PC-3 (cell line): ENCODE results near the gene SLC26A11. TPM values are rescaled to one million over a fixed set of nuclear protein-coding genes. Genes with fewer than 3 reads are reported as not detected.

Experiments
- ATAC-seq: fragments of 200-7000 bp; cut with Tn5 transposase; 2 replicates; pipeline ENCODE4 v1.9.1; 2020; ENCODE audit warnings: mild to moderate bottlenecking, moderate library complexity
- BruUV-seq: library from RNA; stranded (reverse); fragments of 400-500 nt; replicated peaks from 2 replicates; lab custom pipeline; 2021; lab: Mats Ljungman, UMichigan
- CTCF ChIA-PET: fragments of 300-600 bp; sonication (Branson Sonifier 250); formaldehyde crosslinking; loops from one replicate; lab custom pipeline; 2022; ENCODE audit warnings: antibody characterized with exemption; lab: Charles Lee
- POLR2A ChIA-PET: fragments of 300-600 bp; sonication (Branson Sonifier 250); formaldehyde crosslinking; loops from one replicate; lab custom pipeline; 2022; ENCODE audit warnings: antibody characterized with exemption; ENCODE audit not compliant: unreplicated experiment; lab: Charles Lee
- DNase-seq: peaks from one replicate; pipeline ENCODE4 v3.0.0-alpha.2; 2015
- H2AFZ ChIP-seq: fragments of 300-600 bp; sonication (generic); 2 replicates; pipeline ENCODE4 v1.6.0; 2016; ENCODE audit warnings: antibody characterized with exemption, low read length
- H3F3A ChIP-seq: fragments of 300-600 bp; sonication (generic); one replicate; pipeline ENCODE4 v1.6.0; 2017; ENCODE audit warnings: antibody characterized with exemption, low read length, control low read depth, mild to moderate bottlenecking; ENCODE audit not compliant: unreplicated experiment
- H3K27ac ChIP-seq: fragments of 300-600 bp; sonication (generic); 2 replicates; pipeline ENCODE4 v1.5.1; 2016; ENCODE audit warnings: mild to moderate bottlenecking, low read length
- H3K27me3 ChIP-seq: fragments of 300-600 bp; sonication (generic); 2 replicates; pipeline ENCODE4 v1.6.1; 2016; ENCODE audit warnings: low read length, mixed read lengths
- H3K36me3 ChIP-seq: fragments of 300-600 bp; sonication (generic); 2 replicates; pipeline ENCODE4 v1.6.1; 2016; ENCODE audit warnings: low read depth, mixed run types, low read length, mixed read lengths
- H3K4me1 ChIP-seq: fragments of 300-600 bp; sonication (generic); 2 replicates; pipeline ENCODE4 v1.5.1; 2016; ENCODE audit warnings: low read length; ENCODE audit not compliant: insufficient read depth
- H3K4me2 ChIP-seq: fragments of 300-600 bp; sonication (generic); 2 replicates; pipeline ENCODE4 v1.6.0; 2016; ENCODE audit warnings: low read length
- H3K4me3 ChIP-seq: fragments of 300-600 bp; sonication (generic); 2 replicates; pipeline ENCODE4 v1.5.1; 2016; ENCODE audit warnings: mild to moderate bottlenecking, low read length, mixed read lengths
- H3K79me2 ChIP-seq: fragments of 300-600 bp; sonication (generic); 2 replicates; pipeline ENCODE4 v1.6.1; 2017; ENCODE audit warnings: low read length, mixed read lengths
- H3K9ac ChIP-seq: fragments of 300-600 bp; sonication (generic); 2 replicates; pipeline ENCODE4 v1.6.0; 2016; ENCODE audit warnings: mild to moderate bottlenecking, low read length
- H3K9me2 ChIP-seq: fragments of 300-600 bp; sonication (generic); replicated peaks from 2 replicates; pipeline ENCODE4 v1.6.1; 2016; ENCODE audit warnings: mixed run types, low read length, mixed read lengths
- H3K9me3 ChIP-seq: fragments of 300-600 bp; sonication (generic); 2 replicates; pipeline ENCODE4 v1.6.1; 2016; ENCODE audit warnings: low read length, mixed read lengths
- H4K20me1 ChIP-seq: fragments of 300-600 bp; sonication (generic); 2 replicates; pipeline ENCODE4 v1.6.1; 2016; ENCODE audit warnings: low read length, mixed read lengths
- CTCF ChIP-seq: fragments of 300-600 bp; sonication (generic); conservative IDR thresholded peaks from 2 replicates; pipeline ENCODE4 v1.5.1; 2017; ENCODE audit warnings: antibody characterized with exemption, low read depth, mild to moderate bottlenecking, low read length
- EZH2 ChIP-seq: fragments of 300-600 bp; sonication (generic); IDR thresholded peaks from one replicate; pipeline ENCODE4 v1.6.1; 2017; ENCODE audit warnings: antibody characterized with exemption, mild to moderate bottlenecking, low read length; ENCODE audit not compliant: unreplicated experiment
- EZH2phosphoT487 ChIP-seq: fragments of 300-600 bp; sonication (generic); IDR thresholded peaks from 2 replicates; pipeline ENCODE4 v1.6.1; 2018; ENCODE audit warnings: mild to moderate bottlenecking, antibody characterized with exemption, low read length, borderline replicate concordance
- intact Hi-C: fragments of 100-400 bp; cut with micrococcal nuclease; formaldehyde crosslinking; loops from 2 replicates; pipeline ENCODE4 v1.9.0; 2023
- total RNA-seq: library from RNA; depleted of rRNA; stranded (reverse); fragments of >200 nt; gene quantifications from 2 replicates; pipeline ENCODE4 v1.2.3, GENCODE V29; 2014

Gene SLC26A11
- total RNA-seq, 1 experiment from 2014 or later: 18.4 TPM

- no peak overlapping the region for H3K4me2 ChIP-seq
- no peak for DNase-seq
- no peaks in the 10 kb centered on the region for H3K9me2 ChIP-seq
- H3K36me3 ChIP-seq: peaks cover 50% of the 10 kb centered on the region
- no peak overlapping the region for H2AFZ ChIP-seq
- no peaks in the 10 kb centered on the region for H3F3A ChIP-seq
- intact Hi-C loops: no loop called here
- ATAC-seq: no peak
- H4K20me1 ChIP-seq: no peaks in the 10 kb centered on the region
- no peaks in the 10 kb centered on the region for H3K4me1 ChIP-seq
- POLR2A ChIA-PET: no interaction called here
- H3K79me2 ChIP-seq: no peaks in the 10 kb centered on the region
- H3K9ac ChIP-seq: no peak overlapping the region
- no peak overlapping the region for H3K27ac ChIP-seq
- H3K27me3 ChIP-seq: no peaks in the 10 kb centered on the region
- H3K4me3 ChIP-seq: no peak overlapping the region
- CTCF ChIA-PET: no interaction called here
- TF ChIP-seq EZH2 (no peak), EZH2phosphoT487 (no peak), CTCF (no peak)
- no peaks in the 10 kb centered on the region for H3K9me3 ChIP-seq
- TSS peak; percentile 23 for BruUV-seq
Measured at GRCh38 chr17:80294653-80295052, 74.4 kb downstream of the SLC26A11 start.

GRCh38 chr17:80295146-80295545, 74.9 kb downstream of the SLC26A11 start:
- Histone ChIP-seq H3K9me2 (no peaks in the 10 kb centered on the region), H3K4me1 (no peaks in the 10 kb centered on the region), H3K36me3 (peaks cover 52% of the 10 kb centered on the region), H2AFZ (no peak overlapping the region), H3F3A (no peaks in the 10 kb centered on the region), H3K9me3 (no peaks in the 10 kb centered on the region), H3K79me2 (no peaks in the 10 kb centered on the region), H4K20me1 (no peaks in the 10 kb centered on the region), H3K9ac (no peak overlapping the region), H3K4me2 (no peak overlapping the region), H3K4me3 (no peak overlapping the region), H3K27ac (no peak overlapping the region), H3K27me3 (no peaks in the 10 kb centered on the region)
- ChIA-PET POLR2A (no interaction called here), CTCF (no interaction called here)
- intact Hi-C loops: no loop called here
- no peak for TF ChIP-seq EZH2phosphoT487
- no TSS peak for BruUV-seq
- no peak for DNase-seq
- no peak for ATAC-seq

DNA sequence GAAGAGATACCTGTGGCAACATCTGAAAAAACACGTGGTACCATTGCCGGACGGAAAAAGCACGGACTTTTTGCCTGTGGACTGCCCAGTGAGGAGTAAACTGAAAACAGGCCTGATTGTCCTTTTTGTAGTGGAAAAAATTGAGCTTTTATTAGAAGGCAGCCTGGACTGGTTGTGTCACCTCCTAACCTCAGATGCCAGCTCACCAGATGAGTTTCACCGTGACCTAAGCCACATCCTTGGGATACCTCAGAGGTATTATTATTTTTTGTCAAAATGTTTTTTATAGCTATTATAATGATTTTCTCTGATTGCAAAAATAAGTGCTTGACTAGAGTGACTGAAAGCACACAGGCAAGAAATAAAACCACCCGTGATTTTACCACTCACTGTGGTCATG, 75.3 kb downstream of the SLC26A11 start:
- POLR2A ChIA-PET: no interaction called here
- Histone ChIP-seq H3K9ac (no peak overlapping the region), H3K4me3 (no peak overlapping the region), H3K4me1 (no peaks in the 10 kb centered on the region), H3K36me3 (peaks cover 51% of the 10 kb centered on the region), H3K9me3 (no peaks in the 10 kb centered on the region), H4K20me1 (no peaks in the 10 kb centered on the region), H3F3A (no peaks in the 10 kb centered on the region), H3K9me2 (no peaks in the 10 kb centered on the region), H3K4me2 (no peak overlapping the region), H2AFZ (no peak overlapping the region), H3K79me2 (no peaks in the 10 kb centered on the region), H3K27ac (no peak overlapping the region), H3K27me3 (no peaks in the 10 kb centered on the region)
- no peak for ATAC-seq
- CTCF ChIA-PET: no interaction called here
- intact Hi-C loops: no loop called here
- DNase-seq: no peak
- BruUV-seq: no TSS peak
- no peak for TF ChIP-seq EZH2phosphoT487
- no peak for TF ChIP-seq EZH2
- TF ChIP-seq CTCF: no peak
